HEK293 (cell line): ENCODE measurements around the gene MED15.

Experiments used
- CTCF ChIA-PET: fragments of 350-600 bp; formaldehyde crosslinking; extraction: SDS; loops from one replicate; lab custom pipeline; 2021; ENCODE audit warnings: antibody characterized with exemption; lab: Yijun Ruan, JAX
- POLR2A ChIA-PET: fragments of 300-600 bp; formaldehyde crosslinking; extraction: SDS; loops from one replicate; lab custom pipeline; 2020; ENCODE audit warnings: antibody characterized with exemption, inconsistent platforms; lab: Yijun Ruan, JAX
- H3K27ac ChIP-seq: fragments of 200-500 bp; sonication (Bioruptor generic); 2 replicates; pipeline ENCODE4 v1.5.1; 2014; ENCODE audit warnings: low read depth, low read length, control low read depth, inconsistent platforms; ENCODE audit errors: extremely low read depth
- H3K36me3 ChIP-seq, 2 experiments: fragments of 200-500 bp in 1 of 2; sonication (Bioruptor generic) in 1 of 2; 1 replicate in 1 of 2; 2 replicates in 1 of 2; pipeline ENCODE4 v1.5.1; 2014 to 2017; ENCODE audit warnings: inconsistent platforms in 2 of 2, low read length in 2 of 2; ENCODE audit not compliant: control insufficient read depth in 2 of 2, insufficient read depth in 1 of 2
- H3K4me1 ChIP-seq: fragments of 200-500 bp; sonication (Bioruptor generic); 2 replicates; pipeline ENCODE4 v1.5.1; 2014; ENCODE audit warnings: mild to moderate bottlenecking, low read length, inconsistent platforms; ENCODE audit not compliant: control insufficient read depth, insufficient read depth
- H3K4me3 ChIP-seq: 2 replicates; pipeline ENCODE4 v1.5.1; 2011; ENCODE audit warnings: low read depth, mild to moderate bottlenecking, control low read depth, low read length, moderate library complexity
- H3K9me3 ChIP-seq: fragments of 200-500 bp; sonication (Bioruptor generic); 2 replicates; pipeline ENCODE4 v1.5.1; 2014; ENCODE audit warnings: low read depth, low read length, inconsistent platforms; ENCODE audit not compliant: control insufficient read depth, insufficient read depth
- CTCF ChIP-seq: fragments of 450-650 bp; formaldehyde crosslinking; IDR thresholded peaks from 2 replicates; pipeline ENCODE4 v1.5.1; 2016; ENCODE audit warnings: missing biosample characterization, missing genetic modification characterization
- FEZF1 ChIP-seq: fragments of 450-650 bp; formaldehyde crosslinking; IDR thresholded peaks from 2 replicates; pipeline ENCODE4 v1.5.1; 2016; ENCODE audit warnings: missing biosample characterization, missing genetic modification characterization
- KLF8 ChIP-seq: fragments of 450-650 bp; formaldehyde crosslinking; IDR thresholded peaks from 2 replicates; pipeline ENCODE4 v1.5.1; 2016; ENCODE audit warnings: missing biosample characterization, missing genetic modification characterization
- OVOL3 ChIP-seq: fragments of 450-650 bp; formaldehyde crosslinking; IDR thresholded peaks from 2 replicates; pipeline ENCODE4 v1.5.1; 2016; ENCODE audit warnings: missing biosample characterization, missing genetic modification characterization
- ZBTB26 ChIP-seq: fragments of 450-650 bp; formaldehyde crosslinking; optimal IDR thresholded peaks from 2 replicates; pipeline ENCODE3; 2016; ENCODE audit warnings: missing biosample characterization, mild to moderate bottlenecking, missing genetic modification characterization
- ZFP69B ChIP-seq: fragments of 450-650 bp; formaldehyde crosslinking; IDR thresholded peaks from 2 replicates; pipeline ENCODE4 v1.5.1; 2016; ENCODE audit warnings: missing biosample characterization, missing genetic modification characterization
- ZNF10 ChIP-seq: fragments of 450-650 bp; formaldehyde crosslinking; IDR thresholded peaks from 2 replicates; pipeline ENCODE4 v1.5.1; 2017; ENCODE audit warnings: missing biosample characterization, missing genetic modification characterization
- ZNF146 ChIP-seq: fragments of 450-650 bp; formaldehyde crosslinking; IDR thresholded peaks from 2 replicates; pipeline ENCODE4 v1.5.1; 2016; ENCODE audit warnings: missing biosample characterization, missing genetic modification characterization
- ZNF26 ChIP-seq: fragments of 450-650 bp; formaldehyde crosslinking; IDR thresholded peaks from 2 replicates; pipeline ENCODE4 v1.5.1; 2016; ENCODE audit warnings: missing biosample characterization, missing genetic modification characterization
- ZNF394 ChIP-seq: fragments of 450-650 bp; formaldehyde crosslinking; IDR thresholded peaks from 2 replicates; pipeline ENCODE4 v1.5.1; 2016; ENCODE audit warnings: missing biosample characterization, missing genetic modification characterization, mild to moderate bottlenecking, moderate library complexity, borderline replicate concordance
- ZNF555 ChIP-seq: fragments of 450-650 bp; formaldehyde crosslinking; conservative IDR thresholded peaks from 2 replicates; pipeline ENCODE4 v1.5.1; 2017; ENCODE audit warnings: missing biosample characterization, mild to moderate bottlenecking, missing genetic modification characterization, inconsistent platforms
- ZNF621 ChIP-seq: fragments of 450-650 bp; formaldehyde crosslinking; IDR thresholded peaks from 2 replicates; pipeline ENCODE4 v1.5.1; 2017; ENCODE audit warnings: missing biosample characterization, missing genetic modification characterization
- ZNF639 ChIP-seq: fragments of 450-650 bp; formaldehyde crosslinking; IDR thresholded peaks from 2 replicates; pipeline ENCODE4 v1.5.1; 2016; ENCODE audit warnings: missing biosample characterization, missing genetic modification characterization
- ZNF660 ChIP-seq: fragments of 450-650 bp; IDR thresholded peaks from 2 replicates; pipeline ENCODE4 v1.5.1; 2018; ENCODE audit warnings: missing biosample characterization, mild to moderate bottlenecking, missing genetic modification characterization
- ZNF670 ChIP-seq: fragments of 450-650 bp; formaldehyde crosslinking; IDR thresholded peaks from 2 replicates; pipeline ENCODE4 v1.5.1; 2016; ENCODE audit warnings: missing biosample characterization, missing genetic modification characterization, low read depth
- ZNF701 ChIP-seq: fragments of 450-650 bp; formaldehyde crosslinking; IDR thresholded peaks from 2 replicates; pipeline ENCODE4 v1.5.1; 2016; ENCODE audit warnings: missing biosample characterization, missing genetic modification characterization
- ZNF768 ChIP-seq: fragments of 450-650 bp; formaldehyde crosslinking; IDR thresholded peaks from 2 replicates; pipeline ENCODE4 v1.5.1; 2018; ENCODE audit warnings: missing biosample characterization, mild to moderate bottlenecking, missing genetic modification characterization
- ZNF843 ChIP-seq: fragments of 450-650 bp; formaldehyde crosslinking; IDR thresholded peaks from 2 replicates; pipeline ENCODE4 v1.5.1; 2016; ENCODE audit warnings: missing biosample characterization, missing genetic modification characterization
- ZSCAN4 ChIP-seq: fragments of 450-650 bp; formaldehyde crosslinking; IDR thresholded peaks from 2 replicates; pipeline ENCODE4 v1.5.1; 2017; ENCODE audit warnings: missing biosample characterization, missing genetic modification characterization
- ZSCAN5A ChIP-seq: fragments of 450-650 bp; formaldehyde crosslinking; IDR thresholded peaks from 2 replicates; pipeline ENCODE4 v1.5.1; 2016; ENCODE audit warnings: missing biosample characterization, missing genetic modification characterization

The MED15 gene

GRCh38 chr22:20517841-20518592 lies 10.6 kb downstream of the MED15 start:
- H3K36me3 ChIP-seq, result peaks cover 9 to 73% of the 10 kb centered on the region in 2 experiments; a peak in 2 of 3 replicates
- H3K4me1 ChIP-seq, result no peaks in the 10 kb centered on the region
- H3K27ac ChIP-seq, result no peak overlapping the region
- no peak overlapping the region for H3K4me3 ChIP-seq
- H3K9me3 ChIP-seq, result no peaks in the 10 kb centered on the region
- CTCF ChIA-PET, result interaction anchor here (0.6 to 1.5 kb wide), 3 partner anchors 43 to 53 kb away, joined by 3 to 6 read pairs (median 4); no protein-coding TSS in a partner anchor
- TF ChIP-seq ZNF639 (tag by site-specific recombination), result no peak
- no peak for TF ChIP-seq ZSCAN5A (tag by site-specific recombination)
- no peak for TF ChIP-seq ZNF555 (tag by site-specific recombination)
- no peak for TF ChIP-seq ZBTB26
- no peak for TF ChIP-seq ZNF146
- no peak for TF ChIP-seq ZNF843 (tag by site-specific recombination)
- no peak for TF ChIP-seq ZNF660 (tag by site-specific recombination)
- TF ChIP-seq ZNF670 (tag by site-specific recombination), result no peak
- TF ChIP-seq ZNF394 (tag by site-specific recombination), result no peak
- TF ChIP-seq CTCF (tag by site-specific recombination), result no peak
- TF ChIP-seq ZNF10, result no peak
- TF ChIP-seq ZFP69B (tag by site-specific recombination), result no peak
- TF ChIP-seq ZNF26 (tag by site-specific recombination), result no peak
- TF ChIP-seq FEZF1 (tag by site-specific recombination), result no peak
- TF ChIP-seq ZNF621 (tag by site-specific recombination), result no peak
- no peak for TF ChIP-seq KLF8 (tag by site-specific recombination)
- TF ChIP-seq ZNF701 (tag by site-specific recombination), result no peak
- no peak for TF ChIP-seq ZSCAN4 (tag by site-specific recombination)
- no peak for TF ChIP-seq ZNF768 (tag by site-specific recombination)
- no peak for TF ChIP-seq OVOL3 (tag by site-specific recombination)
- POLR2A ChIA-PET, result interaction anchor here (1.1 to 2.0 kb wide), 2 partner anchors 10 to 12 kb away, joined by 4 to 8 read pairs; partner anchors contain the start of gene MED15
